ENCODE data around the gene LRRN2. TPM values are rescaled to one million over a fixed set of nuclear protein-coding genes. Genes with fewer than 3 reads are reported as not detected.

The LRRN2 gene
- total and polyA plus RNA-seq, 9 of the 15 experiments (the other 6 are each of a cell fraction or from before 2014, with no cell fraction given): 0.05 TPM; not detected in 8

- TF ChIP-seq, protein P1, sequence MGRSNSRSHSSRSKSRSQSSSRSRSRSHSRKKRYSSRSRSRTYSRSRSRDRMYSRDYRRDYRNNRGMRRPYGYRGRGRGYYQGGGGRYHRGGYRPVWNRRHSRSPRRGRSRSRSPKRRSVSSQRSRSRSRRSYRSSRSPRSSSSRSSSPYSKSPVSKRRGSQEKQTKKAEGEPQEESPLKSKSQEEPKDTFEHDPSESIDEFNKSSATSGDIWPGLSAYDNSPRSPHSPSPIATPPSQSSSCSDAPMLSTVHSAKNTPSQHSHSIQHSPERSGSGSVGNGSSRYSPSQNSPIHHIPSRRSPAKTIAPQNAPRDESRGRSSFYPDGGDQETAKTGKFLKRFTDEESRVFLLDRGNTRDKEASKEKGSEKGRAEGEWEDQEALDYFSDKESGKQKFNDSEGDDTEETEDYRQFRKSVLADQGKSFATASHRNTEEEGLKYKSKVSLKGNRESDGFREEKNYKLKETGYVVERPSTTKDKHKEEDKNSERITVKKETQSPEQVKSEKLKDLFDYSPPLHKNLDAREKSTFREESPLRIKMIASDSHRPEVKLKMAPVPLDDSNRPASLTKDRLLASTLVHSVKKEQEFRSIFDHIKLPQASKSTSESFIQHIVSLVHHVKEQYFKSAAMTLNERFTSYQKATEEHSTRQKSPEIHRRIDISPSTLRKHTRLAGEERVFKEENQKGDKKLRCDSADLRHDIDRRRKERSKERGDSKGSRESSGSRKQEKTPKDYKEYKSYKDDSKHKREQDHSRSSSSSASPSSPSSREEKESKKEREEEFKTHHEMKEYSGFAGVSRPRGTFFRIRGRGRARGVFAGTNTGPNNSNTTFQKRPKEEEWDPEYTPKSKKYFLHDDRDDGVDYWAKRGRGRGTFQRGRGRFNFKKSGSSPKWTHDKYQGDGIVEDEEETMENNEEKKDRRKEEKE (IDR thresholded peaks at IDR 0.05; ENCODE audit: borderline replicate concordance in 1 of 2, control insufficient read depth in 1 of 2, low read depth in 2 of 2, low read length in 1 of 2): no peak
Measured at GRCh38 chr1:204589409-204590038, 96.0 kb downstream of the LRRN2 start (continued).

DNA sequence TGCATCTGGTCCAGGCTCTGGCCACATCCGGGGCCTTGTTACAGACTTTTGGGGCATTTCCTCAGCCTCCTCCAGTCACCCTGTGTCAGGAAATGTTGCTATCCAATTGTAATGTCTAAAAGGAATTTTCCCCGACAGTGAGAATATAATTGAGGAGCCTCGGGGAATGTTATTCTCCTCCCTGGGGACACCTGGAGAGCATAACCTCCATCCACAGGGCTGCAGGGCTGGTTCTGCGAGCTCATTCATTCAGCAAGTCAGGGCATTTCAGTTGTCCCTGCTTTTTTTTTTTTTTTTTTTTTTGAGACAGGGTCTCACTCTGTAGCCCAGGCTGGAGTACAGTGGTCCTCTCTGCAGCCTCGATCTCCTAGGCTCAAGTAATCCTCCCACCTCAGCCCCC, 96.7 kb downstream of the LRRN2 start:
- no peak for FAIRE-seq
- no peaks in the 10 kb centered on the region for H3K36me3 ChIP-seq (ENCODE audit: control insufficient read depth, insufficient read depth, low read length)
- H3K9me1 ChIP-seq (ENCODE audit: control insufficient read depth, insufficient read depth, low read length): no peaks in the 10 kb centered on the region
- intact Hi-C loops (cut with micrococcal nuclease): no loop called here
- ChIA-PET POLR2A (interaction anchor here (0.6 to 1.5 kb wide), 3 partner anchors 27 to 340 kb away, joined by 3 to 4 read pairs (median 3); no protein-coding TSS in a partner anchor), CTCF (ENCODE audit: low intra/inter-chr PET ratio) (no interaction called here)
- no TSS peak for BruUV-seq (replicated peaks)
- no peak overlapping the region for H3K27ac ChIP-seq (ENCODE audit: extremely low read depth, low read depth, low read length)
- no peak overlapping the region for H3K4me3 ChIP-seq
- no peak overlapping the region for H3K4me2 ChIP-seq (ENCODE audit: insufficient read depth, low read length)
- H3K9ac ChIP-seq (ENCODE audit: insufficient read depth in 1 of 2, low read depth in 2 of 2, low read length in 2 of 2): no peak overlapping the region
- H2AFZ ChIP-seq (ENCODE audit: low read depth, low read length): no peak overlapping the region
- 1% methylated on average over 5 of the region's 5 CpGs for WGBS (ENCODE audit: insufficient coverage, low coverage, missing lambda C conversion rate)
- H4K20me1 ChIP-seq (replicated peaks; ENCODE audit: control insufficient read depth, insufficient read depth, low read length): no peaks in the 10 kb centered on the region
- H3K27me3 ChIP-seq (ENCODE audit: control insufficient read depth in 2 of 2, insufficient read depth in 2 of 2, low read length in 2 of 2): peaks cover 25 to 55% of the 10 kb centered on the region in 2 experiments
- no peaks in the 10 kb centered on the region for H3K9me3 ChIP-seq (replicated peaks; ENCODE audit: control insufficient read depth, insufficient read depth, low read depth, low read length)
- no peak for DNase-seq (ENCODE audit: extremely low read depth in 1 of 4, low spot score in 3 of 4)
- in situ Hi-C loops (cut with MboI): no loop called here
- no peaks in the 10 kb centered on the region for H3K79me2 ChIP-seq (ENCODE audit: control insufficient read depth, insufficient read depth, low read length)
- no peak for ATAC-seq
- H3K4me1 ChIP-seq (replicated peaks in 1 of 2; ENCODE audit: control insufficient read depth in 2 of 2, insufficient read depth in 2 of 2, low read length in 2 of 2): peaks cover 0 to 4% of the 10 kb centered on the region in 2 experiments; a peak in 1 of 5 replicates
- TF ChIP-seq DDX20 (tag; IDR thresholded peaks at IDR 0.05; ENCODE audit: low read depth) (no peak), LARP7 (IDR thresholded peaks at IDR 0.05) (no peak), HIVEP1 (CRISPR knock-in tag; IDR thresholded peaks at IDR 0.05) (no peak), ARHGAP35 (IDR thresholded peaks at IDR 0.05; ENCODE audit: partially characterized antibody) (no peak), CUX1 (CRISPR knock-in tag; IDR thresholded peaks at IDR 0.05) (no peak), BRD9 (IDR thresholded peaks at IDR 0.05; ENCODE audit: low read depth, partially characterized antibody) (no peak), NCOA4 (IDR thresholded peaks at IDR 0.05; ENCODE audit: partially characterized antibody) (no peak), HCFC1 (IDR thresholded peaks at IDR 0.05; ENCODE audit: low read depth, low read length) (no peak), FOSL1 (tag; conservative IDR thresholded peaks at IDR 0.05) (no peak), ELF4 (CRISPR knock-in tag; IDR thresholded peaks at IDR 0.05) (no peak), ERF (CRISPR knock-in tag; IDR thresholded peaks at IDR 0.05) (no peak), ZNF79 (CRISPR knock-in tag; IDR thresholded peaks at IDR 0.05; ENCODE audit: low read depth) (no peak)

Measured in K562 (cell line).